Measurements from ENCODE around the gene LRRFIP2. TPM values are rescaled to one million over a fixed set of nuclear protein-coding genes. Genes with fewer than 3 reads are reported as not detected.

Gene LRRFIP2
- total RNA-seq, 2 donors from 2014 or later = 32.6 to 34.6 TPM

DNA sequence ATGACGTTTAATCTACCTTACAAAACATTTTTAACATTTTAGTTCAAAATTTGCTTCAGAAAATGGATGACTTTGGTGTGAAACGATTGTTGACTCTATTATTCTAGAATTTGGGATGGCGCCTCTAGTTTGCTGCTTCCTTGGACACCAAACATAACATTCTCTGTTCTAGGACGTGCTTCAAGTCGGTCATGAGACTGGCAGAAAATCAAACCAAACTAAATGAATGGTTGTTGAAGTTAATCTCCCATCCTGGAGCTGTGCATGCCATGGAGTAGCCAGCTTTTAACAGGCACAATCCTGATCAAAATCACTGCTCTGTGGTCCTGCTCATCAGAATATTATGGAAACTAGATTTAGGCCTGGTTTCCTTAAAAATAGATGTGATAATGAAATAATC, 9.6 kb upstream of the LRRFIP2 start:
- no peak overlapping the region for H3K4me3 Mint-ChIP-seq
- H3K36me3 Mint-ChIP-seq (ENCODE audit: low read depth) = no peaks in the 10 kb centered on the region
- no peaks in the 10 kb centered on the region for H3K27me3 ChIP-seq (ENCODE audit: control insufficient read depth, insufficient read depth, low read length, poor library complexity, severe bottlenecking)
- H3K4me1 ChIP-seq (ENCODE audit: control insufficient read depth, insufficient read depth, low read length) = no peaks in the 10 kb centered on the region
- 96 to 97% methylated on average over 5 of the region's 5 CpGs for WGBS, 2 experiments (ENCODE audit: insufficient coverage in 1 of 2, insufficient read length in 1 of 2)
- H3K9me3 Mint-ChIP-seq = no peaks in the 10 kb centered on the region
- no peak overlapping the region for H3K27ac Mint-ChIP-seq
- no peak overlapping the region for H3K27ac ChIP-seq (ENCODE audit: low read depth, low read length)
- H3K9ac ChIP-seq (ENCODE audit: extremely low read depth, low read length, poor library complexity, severe bottlenecking) = no peak overlapping the region
- no peak for DNase-seq
- no peak overlapping the region for H3K4me3 ChIP-seq (ENCODE audit: low read length)
- H3K9me3 ChIP-seq (ENCODE audit: control insufficient read depth, low read length) = no peaks in the 10 kb centered on the region
- peaks cover 4% of the 10 kb centered on the region for H3K4me1 Mint-ChIP-seq
- TF ChIP-seq CTCF (conservative IDR thresholded peaks at IDR 0.05) = no peak
- H3K27me3 Mint-ChIP-seq (ENCODE audit: insufficient read depth) = no peaks in the 10 kb centered on the region
- H3K36me3 ChIP-seq (ENCODE audit: control insufficient read depth, insufficient read depth, low read length) = no peaks in the 10 kb centered on the region

DNA sequence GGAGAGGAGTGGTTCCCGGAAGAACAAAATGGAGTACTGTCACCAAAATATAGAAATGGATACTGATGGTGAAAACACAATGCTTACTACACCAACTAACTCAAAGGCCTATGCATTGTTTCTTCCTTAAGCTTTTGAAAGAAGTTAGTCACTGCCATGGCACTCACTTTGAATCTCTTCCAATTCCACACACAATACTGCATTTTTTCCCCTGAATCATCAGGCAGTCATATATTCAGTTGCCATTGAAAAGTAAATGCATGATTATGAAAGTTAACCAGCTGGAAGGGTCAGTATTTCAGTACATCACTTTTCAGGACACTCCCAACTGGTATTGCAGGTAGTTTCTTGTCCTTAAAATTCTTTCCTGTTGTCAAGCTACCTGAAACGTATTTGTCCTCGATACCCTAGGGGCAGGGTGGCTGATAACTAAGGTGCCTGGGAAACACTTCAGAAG, 9.0 kb upstream of the LRRFIP2 start:
- H3K4me3 ChIP-seq (ENCODE audit: low read length) = no peak overlapping the region

GRCh38 chr3:37182816-37183215, 8.4 kb upstream of the LRRFIP2 start:
- Mint-ChIP-seq H3K27me3 (ENCODE audit: insufficient read depth) (no peaks in the 10 kb centered on the region), H3K4me1 (peaks cover 11% of the 10 kb centered on the region), H3K27ac (no peak overlapping the region), H3K36me3 (ENCODE audit: low read depth) (no peaks in the 10 kb centered on the region), H3K4me3 (no peak overlapping the region), H3K9me3 (no peaks in the 10 kb centered on the region)
- no peaks in the 10 kb centered on the region for H3K36me3 ChIP-seq (ENCODE audit: control insufficient read depth, insufficient read depth, low read length)
- TF ChIP-seq CTCF (conservative IDR thresholded peaks at IDR 0.05) = no peak
- no peaks in the 10 kb centered on the region for H3K9me3 ChIP-seq (ENCODE audit: control insufficient read depth, low read length)
- no peak for DNase-seq
- no peak overlapping the region for H3K4me3 ChIP-seq (ENCODE audit: low read length)
- no peak overlapping the region for H3K27ac ChIP-seq (ENCODE audit: low read depth, low read length)
- no peaks in the 10 kb centered on the region for H3K27me3 ChIP-seq (ENCODE audit: control insufficient read depth, insufficient read depth, low read length, poor library complexity, severe bottlenecking)
- H3K4me1 ChIP-seq (ENCODE audit: control insufficient read depth, insufficient read depth, low read length) = no peaks in the 10 kb centered on the region
- H3K9ac ChIP-seq (ENCODE audit: extremely low read depth, low read length, poor library complexity, severe bottlenecking) = no peak overlapping the region

More for the DNA sequence above, 9.0 kb upstream of the LRRFIP2 start:
- Mint-ChIP-seq H3K27me3 (ENCODE audit: insufficient read depth) (no peaks in the 10 kb centered on the region), H3K4me3 (no peak overlapping the region), H3K36me3 (ENCODE audit: low read depth) (no peaks in the 10 kb centered on the region), H3K27ac (no peak overlapping the region), H3K9me3 (no peaks in the 10 kb centered on the region), H3K4me1 (peaks cover 6% of the 10 kb centered on the region)
- WGBS, 2 experiments (ENCODE audit: insufficient coverage in 1 of 2, insufficient read length in 1 of 2) = 74 to 84% methylated on average over 2 to 3 of the region's 3 CpGs
- no peak for TF ChIP-seq CTCF (conservative IDR thresholded peaks at IDR 0.05)
- no peak overlapping the region for H3K27ac ChIP-seq (ENCODE audit: low read depth, low read length)
- no peak overlapping the region for H3K9ac ChIP-seq (ENCODE audit: extremely low read depth, low read length, poor library complexity, severe bottlenecking)
- H3K36me3 ChIP-seq (ENCODE audit: control insufficient read depth, insufficient read depth, low read length) = no peaks in the 10 kb centered on the region
- no peaks in the 10 kb centered on the region for H3K27me3 ChIP-seq (ENCODE audit: control insufficient read depth, insufficient read depth, low read length, poor library complexity, severe bottlenecking)
- no peaks in the 10 kb centered on the region for H3K9me3 ChIP-seq (ENCODE audit: control insufficient read depth, low read length)
- H3K4me1 ChIP-seq (ENCODE audit: control insufficient read depth, insufficient read depth, low read length) = no peaks in the 10 kb centered on the region
- no peak for DNase-seq

All from endodermal cell (in vitro differentiated cells).